Hematopoietic multipotent progenitor cell treated with erythropoietin and hydrocortisone succinate and interleukin-3 and kit ligand, for 17 days (in vitro differentiated cells): Measurements from ENCODE around the gene HGFAC.

Experiments
- DNase-seq: peaks from one replicate; pipeline ENCODE4 v3.0.0-alpha.2; 2015; ENCODE audit warnings: low spot score

The HGFAC gene

GRCh38 chr4:3486541-3487540 is 45.1 kb downstream of the HGFAC start:
- no peak for DNase-seq

- no peak for DNase-seq
These were observed 46.1 kb downstream of the HGFAC start for GRCh38 chr4:3487861-3488260.

GRCh38 chr4:3488820-3489219 is 47.1 kb downstream of the HGFAC start:
- no peak for DNase-seq

GRCh38 chr4:3489451-3489962 is 47.7 kb downstream of the HGFAC start:
- DNase-seq: no peak

GRCh38 chr4:3491681-3492405 is 50.1 kb downstream of the HGFAC start:
- no peak for DNase-seq

- no peak for DNase-seq
These were observed 51.3 kb downstream of the HGFAC start for GRCh38 chr4:3492741-3493719.

GRCh38 chr4:3493720-3494461 is 52.1 kb downstream of the HGFAC start:
- DNase-seq: no peak

GRCh38 chr4:3494462-3494871 is 52.7 kb downstream of the HGFAC start:
- DNase-seq: no peak

- DNase-seq: no peak
These were observed 53.6 kb downstream of the HGFAC start for GRCh38 chr4:3495204-3495975.

- no peak for DNase-seq
These were observed 54.3 kb downstream of the HGFAC start for GRCh38 chr4:3496021-3496420.

GRCh38 chr4:3497095-3497494 is 55.3 kb downstream of the HGFAC start:
- no peak for DNase-seq

- no peak for DNase-seq
These were observed 56.0 kb downstream of the HGFAC start for GRCh38 chr4:3497523-3498389.

GRCh38 chr4:3498407-3498806 is 56.6 kb downstream of the HGFAC start:
- no peak for DNase-seq
